ENCODE measurements around the gene SMARCAL1.

The SMARCAL1 gene

GRCh38 chr2:216392018-216392562 is 20.2 kb upstream of the SMARCAL1 start:
- FAIRE-seq (no peak), DNase-seq (ENCODE audit: extremely low spot score, insufficient read length, low read depth) (no peak)

GRCh38 chr2:216392945-216393840 is 19.1 kb upstream of the SMARCAL1 start:
- DNase-seq (ENCODE audit: extremely low spot score, insufficient read length, low read depth) = no peak
- no peak for FAIRE-seq

GRCh38 chr2:216394881-216395280 is 17.4 kb upstream of the SMARCAL1 start:
- no peak for DNase-seq (ENCODE audit: extremely low spot score, insufficient read length, low read depth)
- FAIRE-seq = no peak

- DNase-seq (ENCODE audit: extremely low spot score, insufficient read length, low read depth) (no peak), FAIRE-seq (no peak)
Measured at GRCh38 chr2:216399621-216400020, 12.7 kb upstream of the SMARCAL1 start.

- DNase-seq (ENCODE audit: extremely low spot score, insufficient read length, low read depth) = no peak
- FAIRE-seq = no peak
Measured at GRCh38 chr2:216402751-216403150, 9.5 kb upstream of the SMARCAL1 start.

GRCh38 chr2:216404010-216404618 is 8.2 kb upstream of the SMARCAL1 start:
- FAIRE-seq = peak; percentile 76
- DNase-seq (ENCODE audit: extremely low spot score, insufficient read length, low read depth) = peak; percentile 9

GRCh38 chr2:216405588-216405987 is 6.7 kb upstream of the SMARCAL1 start:
- FAIRE-seq = no peak
- no peak for DNase-seq (ENCODE audit: extremely low spot score, insufficient read length, low read depth)

GRCh38 chr2:216406826-216407225 is 5.5 kb upstream of the SMARCAL1 start:
- no peak for DNase-seq (ENCODE audit: extremely low spot score, insufficient read length, low read depth)
- FAIRE-seq = no peak

- FAIRE-seq (no peak), DNase-seq (ENCODE audit: extremely low spot score, insufficient read length, low read depth) (no peak)
Measured at GRCh38 chr2:216408426-216409290, 3.6 kb upstream of the SMARCAL1 start.

- no peak for DNase-seq (ENCODE audit: extremely low spot score, insufficient read length, low read depth)
- peak; percentile 82 for FAIRE-seq
Measured at GRCh38 chr2:216410550-216410949, 1.7 kb upstream of the SMARCAL1 start.

- DNase-seq (ENCODE audit: extremely low spot score, insufficient read length, low read depth) (no peak), FAIRE-seq (no peak)
Measured at GRCh38 chr2:216413882-216414281, 1.6 kb downstream of the SMARCAL1 start.

GRCh38 chr2:216414772-216415319 is 2.6 kb downstream of the SMARCAL1 start:
- DNase-seq (ENCODE audit: extremely low spot score, insufficient read length, low read depth) (no peak), FAIRE-seq (no peak)

GRCh38 chr2:216415541-216415940 is 3.3 kb downstream of the SMARCAL1 start:
- FAIRE-seq = no peak
- no peak for DNase-seq (ENCODE audit: extremely low spot score, insufficient read length, low read depth)

GRCh38 chr2:216416571-216417307 is 4.5 kb downstream of the SMARCAL1 start:
- DNase-seq (ENCODE audit: extremely low spot score, insufficient read length, low read depth) (no peak), FAIRE-seq (no peak)

- FAIRE-seq (no peak), DNase-seq (ENCODE audit: extremely low spot score, insufficient read length, low read depth) (no peak)
Measured at GRCh38 chr2:216418981-216419380, 6.7 kb downstream of the SMARCAL1 start.

- no peak for FAIRE-seq
Measured at GRCh38 chr2:216420367-216421101, 8.2 kb downstream of the SMARCAL1 start.

GRCh38 chr2:216423071-216423470 is 10.8 kb downstream of the SMARCAL1 start:
- FAIRE-seq = no peak
- DNase-seq (ENCODE audit: extremely low spot score, insufficient read length, low read depth) = no peak

More at GRCh38 chr2:216420367-216421101, 8.2 kb downstream of the SMARCAL1 start:
- DNase-seq (ENCODE audit: extremely low spot score, insufficient read length, low read depth) = no peak

GRCh38 chr2:216424274-216424673 is 12.0 kb downstream of the SMARCAL1 start:
- no peak for DNase-seq (ENCODE audit: extremely low spot score, insufficient read length, low read depth)

More at GRCh38 chr2:216424274-216424673, 12.0 kb downstream of the SMARCAL1 start:
- no peak for FAIRE-seq
